Left ventricle myocardium inferior (tissue), 1 donor: ENCODE data around the gene GNAQ. TPM values are rescaled to one million over a fixed set of nuclear protein-coding genes. Genes with fewer than 3 reads are reported as not detected.

Source experiments
- DNase-seq: peaks from one replicate; pipeline ENCODE4 v3.0.0-alpha.2; 2020
- H3K27ac ChIP-seq: fragments of 200-600 bp; replicated peaks from 2 replicates; pipeline ENCODE4 v1.8.0; 2021
- H3K27me3 ChIP-seq: fragments of 200-600 bp; 2 replicates; pipeline ENCODE4 v1.8.0; 2021; ENCODE audit warnings: low read depth
- H3K36me3 ChIP-seq: fragments of 200-600 bp; 2 replicates; pipeline ENCODE4 v1.8.0; 2021
- H3K4me1 ChIP-seq: fragments of 200-600 bp; 2 replicates; pipeline ENCODE4 v1.8.0; 2021
- H3K4me3 ChIP-seq: fragments of 200-600 bp; 2 replicates; pipeline ENCODE4 v1.8.0; 2021; ENCODE audit warnings: mild to moderate bottlenecking, moderate library complexity
- H3K9me3 ChIP-seq: fragments of 200-600 bp; replicated peaks from 2 replicates; pipeline ENCODE4 v1.8.0; 2021
- intact Hi-C: fragments of 100-400 bp; cut with micrococcal nuclease; formaldehyde crosslinking; loops from one replicate; pipeline ENCODE4 v1.11.0; 2022
- total RNA-seq: library from RNA; stranded (reverse); fragmentation: NEBNext Ultra II Directional; extraction: Animal tissue kit (Norgen Biotek cat#: 25700); gene quantifications from one replicate; pipeline ENCODE4 v1.2.1, GENCODE V29; 2021
- TF ChIP-seq, protein P1 (sequence below): fragments of 200-600 bp; IDR thresholded peaks from 2 replicates; pipeline ENCODE4 v1.8.0; 2021; ENCODE audit warnings: antibody characterized with exemption, mild to moderate bottlenecking, borderline replicate concordance
- donor health status: DM: no; HTN: yes; CAD: no; lungs with severe emphysema.

The GNAQ gene
- total RNA-seq, 1 donor from 2014 or later = 15.2 TPM

GRCh38 chr9:77989909-77990308 lies 41.7 kb downstream of the GNAQ start:
- intact Hi-C loops = no loop called here
- H3K9me3 ChIP-seq = no peaks in the 10 kb centered on the region
- no peak overlapping the region for H3K27ac ChIP-seq
- H3K4me3 ChIP-seq = no peak overlapping the region
- H3K27me3 ChIP-seq = no peaks in the 10 kb centered on the region
- TF ChIP-seq, protein P1, sequence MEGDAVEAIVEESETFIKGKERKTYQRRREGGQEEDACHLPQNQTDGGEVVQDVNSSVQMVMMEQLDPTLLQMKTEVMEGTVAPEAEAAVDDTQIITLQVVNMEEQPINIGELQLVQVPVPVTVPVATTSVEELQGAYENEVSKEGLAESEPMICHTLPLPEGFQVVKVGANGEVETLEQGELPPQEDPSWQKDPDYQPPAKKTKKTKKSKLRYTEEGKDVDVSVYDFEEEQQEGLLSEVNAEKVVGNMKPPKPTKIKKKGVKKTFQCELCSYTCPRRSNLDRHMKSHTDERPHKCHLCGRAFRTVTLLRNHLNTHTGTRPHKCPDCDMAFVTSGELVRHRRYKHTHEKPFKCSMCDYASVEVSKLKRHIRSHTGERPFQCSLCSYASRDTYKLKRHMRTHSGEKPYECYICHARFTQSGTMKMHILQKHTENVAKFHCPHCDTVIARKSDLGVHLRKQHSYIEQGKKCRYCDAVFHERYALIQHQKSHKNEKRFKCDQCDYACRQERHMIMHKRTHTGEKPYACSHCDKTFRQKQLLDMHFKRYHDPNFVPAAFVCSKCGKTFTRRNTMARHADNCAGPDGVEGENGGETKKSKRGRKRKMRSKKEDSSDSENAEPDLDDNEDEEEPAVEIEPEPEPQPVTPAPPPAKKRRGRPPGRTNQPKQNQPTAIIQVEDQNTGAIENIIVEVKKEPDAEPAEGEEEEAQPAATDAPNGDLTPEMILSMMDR = no peak
- no peak for DNase-seq
- peaks cover 23% of the 10 kb centered on the region for H3K4me1 ChIP-seq
- H3K36me3 ChIP-seq = peaks cover 4% of the 10 kb centered on the region

- intact Hi-C loops = no loop called here
- H3K36me3 ChIP-seq = peaks cover 4% of the 10 kb centered on the region
- no peaks in the 10 kb centered on the region for H3K9me3 ChIP-seq
- no peaks in the 10 kb centered on the region for H3K27me3 ChIP-seq
- H3K4me1 ChIP-seq = peaks cover 23% of the 10 kb centered on the region
- no peak overlapping the region for H3K27ac ChIP-seq
- TF ChIP-seq, protein P1 = no peak
- no peak overlapping the region for H3K4me3 ChIP-seq
- no peak for DNase-seq
These were observed 42.2 kb downstream of the GNAQ start for GRCh38 chr9:77989458-77989857.

GRCh38 chr9:77988630-77989029 lies 43.0 kb downstream of the GNAQ start:
- Histone ChIP-seq H3K4me1 (peaks cover 25% of the 10 kb centered on the region), H3K4me3 (no peak overlapping the region), H3K27ac (no peak overlapping the region), H3K9me3 (no peaks in the 10 kb centered on the region), H3K36me3 (peaks cover 4% of the 10 kb centered on the region), H3K27me3 (no peaks in the 10 kb centered on the region)
- intact Hi-C loops = no loop called here
- TF ChIP-seq, protein P1 = no peak
- DNase-seq = no peak

- TF ChIP-seq, protein P1 = no peak
- Histone ChIP-seq H3K27ac (no peak overlapping the region), H3K9me3 (no peaks in the 10 kb centered on the region), H3K4me1 (peaks cover 30% of the 10 kb centered on the region), H3K27me3 (no peaks in the 10 kb centered on the region), H3K36me3 (peaks cover 4% of the 10 kb centered on the region), H3K4me3 (no peak overlapping the region)
- intact Hi-C loops = no loop called here
- no peak for DNase-seq
These were observed 43.6 kb downstream of the GNAQ start for GRCh38 chr9:77987880-77988525.

- DNase-seq = no peak
- Histone ChIP-seq H3K4me3 (no peak overlapping the region), H3K36me3 (peaks cover 4% of the 10 kb centered on the region), H3K27me3 (no peaks in the 10 kb centered on the region), H3K9me3 (no peaks in the 10 kb centered on the region), H3K4me1 (peaks cover 33% of the 10 kb centered on the region), H3K27ac (no peak overlapping the region)
- TF ChIP-seq, protein P1 = no peak
- intact Hi-C loops = no loop called here
These were observed 44.4 kb downstream of the GNAQ start for GRCh38 chr9:77987081-77987656.
